ENCODE data around the gene SLU7. TPM values are rescaled to one million over a fixed set of nuclear protein-coding genes. Genes with fewer than 3 reads are reported as not detected.

The SLU7 gene
- total RNA-seq, 1 experiment from 2014 or later, result 43.6 TPM

- TF ChIP-seq REST (IDR thresholded peaks at IDR 0.05; ENCODE audit: low read depth), result no peak
- no peak for TF ChIP-seq ZFX (IDR thresholded peaks at IDR 0.05)
- TF ChIP-seq CEBPB (IDR thresholded peaks at IDR 0.05; ENCODE audit: low read depth), result no peak
- TF ChIP-seq EGR1 (IDR thresholded peaks at IDR 0.05; ENCODE audit: low read depth), result no peak
- no peak for TF ChIP-seq RAD21 (IDR thresholded peaks at IDR 0.05; ENCODE audit: low read depth)
- TF ChIP-seq EZH2 (IDR thresholded peaks at IDR 0.05), result no peak
- TF ChIP-seq CTCF (IDR thresholded peaks at IDR 0.05 in 2 of 3, conservative IDR thresholded peaks at IDR 0.05 in 1 of 3; ENCODE audit: borderline replicate concordance in 1 of 3, insufficient read depth in 1 of 3, low read depth in 2 of 3, low read length in 2 of 3), result no peak
- no peak for TF ChIP-seq FOSL1 (IDR thresholded peaks at IDR 0.05; ENCODE audit: low read depth)
- TF ChIP-seq SP1 (IDR thresholded peaks at IDR 0.05; ENCODE audit: low read depth), result no peak
Observed at GRCh38 chr5:160357394-160357793, 61.5 kb downstream of the SLU7 start (continued).
